Parathyroid adenoma (tissue), 2 donors: ENCODE results near the gene LTBP4.

Source experiments
- H2AFZ ChIP-seq: fragments of 300-600 bp; sonication (generic); one replicate; pipeline ENCODE4 v1.7.0; 2017; ENCODE audit warnings: antibody characterized with exemption, mild to moderate bottlenecking
- H3K27ac ChIP-seq: fragments of 300-600 bp; sonication (generic); one replicate; pipeline ENCODE4 v1.7.0; 2017
- H3K27me3 ChIP-seq: fragments of 300-600 bp; sonication (generic); one replicate; pipeline ENCODE4 v1.7.0; 2017; ENCODE audit warnings: low read length; ENCODE audit not compliant: control insufficient read depth, insufficient read depth
- H3K36me3 ChIP-seq: fragments of 300-600 bp; sonication (generic); one replicate; pipeline ENCODE4 v1.7.0; 2017; ENCODE audit warnings: low read length; ENCODE audit not compliant: control insufficient read depth, insufficient read depth
- H3K4me1 ChIP-seq: fragments of 300-600 bp; sonication (generic); one replicate; pipeline ENCODE4 v1.7.0; 2017; ENCODE audit warnings: control low read depth
- H3K4me2 ChIP-seq: fragments of 300-600 bp; sonication (generic); one replicate; pipeline ENCODE4 v1.7.0; 2017; ENCODE audit warnings: low read length
- H3K4me3 ChIP-seq: fragments of 300-600 bp; sonication (generic); one replicate; pipeline ENCODE4 v1.7.0; 2017; ENCODE audit warnings: low read depth, low read length
- H3K79me2 ChIP-seq: fragments of 300-600 bp; sonication (generic); one replicate; pipeline ENCODE4 v1.7.0; 2017; ENCODE audit warnings: control low read depth
- H3K9ac ChIP-seq: fragments of 300-600 bp; sonication (generic); one replicate; pipeline ENCODE4 v1.7.0; 2017; ENCODE audit warnings: mild to moderate bottlenecking
- H3K9me3 ChIP-seq: fragments of 300-600 bp; sonication (generic); one replicate; pipeline ENCODE4 v1.7.0; 2017; ENCODE audit warnings: low read length; ENCODE audit not compliant: control insufficient read depth
- CTCF ChIP-seq: fragments of 300-600 bp; sonication (generic); IDR thresholded peaks from one replicate; pipeline ENCODE4 v1.7.0; 2017; ENCODE audit warnings: antibody characterized with exemption, mild to moderate bottlenecking
- donor health status: primary hyperparathyroidism.

The LTBP4 gene

GRCh38 chr19:40671404-40671803 is 70.2 kb downstream of the LTBP4 start:
- peaks cover 2% of the 10 kb centered on the region for H3K4me1 ChIP-seq

GRCh38 chr19:40672038-40672437 is 70.9 kb downstream of the LTBP4 start:
- Histone ChIP-seq H3K4me1 (no peaks in the 10 kb centered on the region), H3K36me3 (no peaks in the 10 kb centered on the region), H3K27me3 (no peaks in the 10 kb centered on the region), H3K4me2 (no peak overlapping the region), H3K79me2 (no peaks in the 10 kb centered on the region), H3K9me3 (no peaks in the 10 kb centered on the region), H3K27ac (no peak overlapping the region), H3K4me3 (no peak overlapping the region), H3K9ac (no peak overlapping the region), H2AFZ (no peak overlapping the region)
- no peak for TF ChIP-seq CTCF

More at GRCh38 chr19:40671404-40671803, 70.2 kb downstream of the LTBP4 start:
- no peak overlapping the region for H3K9ac ChIP-seq
- no peak overlapping the region for H2AFZ ChIP-seq
- no peak for TF ChIP-seq CTCF
- no peaks in the 10 kb centered on the region for H3K36me3 ChIP-seq
- H3K27ac ChIP-seq = no peak overlapping the region
- no peak overlapping the region for H3K4me2 ChIP-seq
- no peaks in the 10 kb centered on the region for H3K27me3 ChIP-seq
- no peak overlapping the region for H3K4me3 ChIP-seq
- H3K9me3 ChIP-seq = no peaks in the 10 kb centered on the region
- H3K79me2 ChIP-seq = no peaks in the 10 kb centered on the region

- Histone ChIP-seq H3K4me2 (no peak overlapping the region), H3K4me3 (no peak overlapping the region), H3K79me2 (no peaks in the 10 kb centered on the region), H3K9ac (no peak overlapping the region), H3K36me3 (no peaks in the 10 kb centered on the region), H3K9me3 (no peaks in the 10 kb centered on the region), H3K4me1 (no peaks in the 10 kb centered on the region), H3K27ac (no peak overlapping the region), H3K27me3 (no peaks in the 10 kb centered on the region), H2AFZ (no peak overlapping the region)
- no peak for TF ChIP-seq CTCF
Observed at GRCh38 chr19:40672573-40673299, 71.6 kb downstream of the LTBP4 start.

GRCh38 chr19:40673397-40673796 is 72.2 kb downstream of the LTBP4 start:
- Histone ChIP-seq H3K36me3 (no peaks in the 10 kb centered on the region), H2AFZ (no peak overlapping the region), H3K4me2 (no peak overlapping the region), H3K79me2 (no peaks in the 10 kb centered on the region), H3K9ac (no peak overlapping the region), H3K4me3 (no peak overlapping the region), H3K9me3 (no peaks in the 10 kb centered on the region), H3K27me3 (no peaks in the 10 kb centered on the region), H3K4me1 (no peaks in the 10 kb centered on the region), H3K27ac (no peak overlapping the region)
- no peak for TF ChIP-seq CTCF

GRCh38 chr19:40674291-40674690 is 73.1 kb downstream of the LTBP4 start:
- H3K4me3 ChIP-seq = no peak overlapping the region
- no peaks in the 10 kb centered on the region for H3K9me3 ChIP-seq
- TF ChIP-seq CTCF = no peak
- no peaks in the 10 kb centered on the region for H3K79me2 ChIP-seq
- no peaks in the 10 kb centered on the region for H3K36me3 ChIP-seq
- H3K4me2 ChIP-seq = no peak overlapping the region
- H3K27me3 ChIP-seq = no peaks in the 10 kb centered on the region
- H2AFZ ChIP-seq = no peak overlapping the region
- H3K4me1 ChIP-seq = no peaks in the 10 kb centered on the region
- no peak overlapping the region for H3K9ac ChIP-seq
- H3K27ac ChIP-seq = no peak overlapping the region
